BJ (cell line): ENCODE results near the gene GPR158. TPM values are rescaled to one million over a fixed set of nuclear protein-coding genes. Genes with fewer than 3 reads are reported as not detected.

ENCODE experiments used
- CTCF ChIA-PET: fragments of 350-600 bp; formaldehyde crosslinking; extraction: SDS; loops from one replicate; lab custom pipeline; 2021; ENCODE audit warnings: antibody characterized with exemption, inconsistent platforms; lab: Yijun Ruan, JAX
- POLR2A ChIA-PET: fragments of 300-600 bp; sonication (Branson Sonifier 250); formaldehyde crosslinking; extraction: SDS; loops from one replicate; lab custom pipeline; 2021; ENCODE audit warnings: antibody characterized with exemption; lab: Charles Lee
- DNase-seq: peaks from one replicate; pipeline ENCODE4 v3.0.0-alpha.2; 2011; ENCODE audit warnings: low read depth
- H3K27me3 ChIP-seq: 2 replicates; pipeline ENCODE4 v1.6.0; 2011; ENCODE audit warnings: low read length; ENCODE audit not compliant: control insufficient read depth, insufficient read depth
- H3K36me3 ChIP-seq: 2 replicates; pipeline ENCODE4 v1.5.1; 2011; ENCODE audit warnings: low read length; ENCODE audit not compliant: control insufficient read depth, insufficient read depth
- H3K4me3 ChIP-seq: 2 replicates; pipeline ENCODE4 v1.5.1; 2011; ENCODE audit warnings: low read depth, mild to moderate bottlenecking, control low read depth, low read length
- polyA plus RNA-seq: library from polyadenylated mRNA; depleted of rRNA; stranded (reverse); fragments of >200 nt; gene quantifications from 2 replicates; pipeline ENCODE4 v1.2.3, GENCODE V29; 2011
- TF ChIP-seq, protein P1 (sequence below): IDR thresholded peaks from 2 replicates; pipeline ENCODE4 v1.5.1; 2011; ENCODE audit warnings: low read depth, mild to moderate bottlenecking, control low read depth, inconsistent platforms, low read length, moderate library complexity; ENCODE audit not compliant: insufficient read depth

Gene GPR158
- polyA plus RNA-seq, 1 experiment: 0.01 TPM

DNA sequence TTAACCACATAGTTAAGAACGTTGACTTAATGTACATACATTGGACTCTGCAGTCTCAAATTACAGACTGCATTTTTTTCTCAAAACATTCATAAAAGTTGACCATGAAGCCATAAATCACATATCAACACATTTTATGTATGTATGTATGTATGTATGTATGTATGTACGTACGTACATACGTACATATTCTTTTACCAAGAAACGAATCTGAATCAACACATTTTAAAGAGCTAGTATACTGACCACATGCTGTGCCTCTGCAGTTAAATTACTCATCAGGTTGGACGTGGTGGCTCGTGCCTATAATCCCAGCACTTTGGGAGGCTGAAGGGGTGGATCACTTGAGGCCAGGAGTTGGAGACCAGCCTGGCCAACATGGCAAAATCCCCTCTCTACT is 105.8 kb downstream of the GPR158 start:
- Histone ChIP-seq H3K36me3 (no peaks in the 10 kb centered on the region), H3K4me3 (no peak overlapping the region), H3K27me3 (no peaks in the 10 kb centered on the region)
- ChIA-PET POLR2A (no interaction called here), CTCF (no interaction called here)
- no peak for DNase-seq
- TF ChIP-seq, protein P1, sequence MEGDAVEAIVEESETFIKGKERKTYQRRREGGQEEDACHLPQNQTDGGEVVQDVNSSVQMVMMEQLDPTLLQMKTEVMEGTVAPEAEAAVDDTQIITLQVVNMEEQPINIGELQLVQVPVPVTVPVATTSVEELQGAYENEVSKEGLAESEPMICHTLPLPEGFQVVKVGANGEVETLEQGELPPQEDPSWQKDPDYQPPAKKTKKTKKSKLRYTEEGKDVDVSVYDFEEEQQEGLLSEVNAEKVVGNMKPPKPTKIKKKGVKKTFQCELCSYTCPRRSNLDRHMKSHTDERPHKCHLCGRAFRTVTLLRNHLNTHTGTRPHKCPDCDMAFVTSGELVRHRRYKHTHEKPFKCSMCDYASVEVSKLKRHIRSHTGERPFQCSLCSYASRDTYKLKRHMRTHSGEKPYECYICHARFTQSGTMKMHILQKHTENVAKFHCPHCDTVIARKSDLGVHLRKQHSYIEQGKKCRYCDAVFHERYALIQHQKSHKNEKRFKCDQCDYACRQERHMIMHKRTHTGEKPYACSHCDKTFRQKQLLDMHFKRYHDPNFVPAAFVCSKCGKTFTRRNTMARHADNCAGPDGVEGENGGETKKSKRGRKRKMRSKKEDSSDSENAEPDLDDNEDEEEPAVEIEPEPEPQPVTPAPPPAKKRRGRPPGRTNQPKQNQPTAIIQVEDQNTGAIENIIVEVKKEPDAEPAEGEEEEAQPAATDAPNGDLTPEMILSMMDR: no peak

DNA sequence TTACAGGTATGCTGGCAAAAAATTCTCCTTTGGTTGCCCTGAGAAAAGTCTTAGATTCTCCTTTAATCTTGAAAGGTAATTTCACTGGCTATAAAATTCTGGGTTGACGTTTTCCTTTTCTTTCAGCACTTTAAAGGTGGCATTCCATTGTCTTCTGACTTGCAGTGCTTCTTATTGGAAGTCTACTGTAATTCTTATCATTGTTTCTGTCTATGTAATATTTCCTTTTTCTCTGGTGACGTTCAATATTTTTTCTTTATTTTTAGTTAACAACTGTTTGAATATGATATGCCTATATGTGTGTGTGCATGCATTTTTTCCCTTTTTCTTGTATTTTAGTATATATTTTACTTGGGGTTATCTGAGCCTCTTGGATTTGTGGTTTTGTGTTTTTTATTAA is 111.0 kb downstream of the GPR158 start:
- CTCF ChIA-PET: no interaction called here
- no peaks in the 10 kb centered on the region for H3K27me3 ChIP-seq
- H3K36me3 ChIP-seq: no peaks in the 10 kb centered on the region
- TF ChIP-seq, protein P1: no peak
- POLR2A ChIA-PET: no interaction called here
- H3K4me3 ChIP-seq: no peak overlapping the region
- DNase-seq: no peak

DNA sequence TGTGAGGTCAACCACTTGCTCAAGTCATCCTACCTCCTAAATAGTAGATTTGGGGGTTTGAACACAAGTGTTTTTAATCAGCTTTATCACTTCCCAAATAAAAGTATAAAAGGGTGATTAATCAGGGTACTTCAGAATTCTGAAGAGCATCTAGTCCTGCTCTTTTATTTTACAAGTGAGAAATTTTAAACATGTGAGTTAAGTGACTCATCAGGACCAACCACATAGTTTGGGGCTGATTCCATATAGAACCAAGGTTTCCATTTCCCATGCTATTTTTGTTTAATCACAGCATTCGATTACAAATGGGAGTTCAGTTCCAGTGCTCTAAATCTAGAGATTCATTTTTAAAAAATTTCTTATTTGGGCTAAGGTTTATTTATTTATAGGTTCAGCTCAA is 113.4 kb downstream of the GPR158 start:
- ChIA-PET POLR2A (no interaction called here), CTCF (no interaction called here)
- Histone ChIP-seq H3K36me3 (no peaks in the 10 kb centered on the region), H3K4me3 (no peak overlapping the region), H3K27me3 (no peaks in the 10 kb centered on the region)
- no peak for DNase-seq
- TF ChIP-seq, protein P1: no peak

DNA sequence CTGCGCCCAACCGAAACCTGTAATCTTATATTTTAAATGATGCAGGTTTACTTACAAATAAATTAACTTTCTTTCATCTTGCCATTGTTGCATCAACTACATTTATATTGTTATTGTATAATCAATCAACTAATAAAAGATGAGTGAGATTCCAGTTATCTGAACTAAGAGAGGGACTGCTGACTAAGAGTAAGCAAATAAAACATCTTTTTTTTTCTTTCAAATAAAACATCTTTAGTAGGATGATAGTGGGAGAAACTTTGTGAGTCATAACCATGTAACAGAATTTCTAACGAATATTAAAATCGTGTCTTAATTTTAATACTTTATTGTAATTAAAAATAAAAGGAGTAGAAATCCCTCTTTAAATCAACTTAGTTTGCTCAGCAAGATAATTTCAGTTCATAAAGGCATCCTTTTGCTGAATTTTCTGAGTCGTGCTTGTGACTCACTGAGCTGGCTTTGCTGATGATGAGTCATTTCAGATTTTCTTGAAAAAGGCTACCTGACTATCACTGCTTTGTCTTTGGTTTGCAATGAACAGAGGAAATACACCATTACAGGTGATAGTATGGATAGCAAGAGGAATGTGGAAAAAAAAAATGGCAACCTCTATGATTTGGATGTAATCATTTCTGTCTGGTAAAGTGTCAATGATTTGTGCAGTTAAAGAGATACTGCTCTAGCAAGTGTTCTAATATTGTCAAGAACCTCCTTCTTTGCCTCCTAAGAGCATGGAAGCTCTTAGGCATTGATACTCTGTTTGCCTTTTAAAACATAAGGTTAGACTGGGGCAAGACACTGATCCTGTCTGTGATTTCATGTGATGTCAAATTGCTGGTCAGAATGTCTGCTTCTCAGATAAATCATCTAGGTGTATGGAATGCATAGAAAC is 119.5 kb downstream of the GPR158 start:
- DNase-seq: no peak

DNA sequence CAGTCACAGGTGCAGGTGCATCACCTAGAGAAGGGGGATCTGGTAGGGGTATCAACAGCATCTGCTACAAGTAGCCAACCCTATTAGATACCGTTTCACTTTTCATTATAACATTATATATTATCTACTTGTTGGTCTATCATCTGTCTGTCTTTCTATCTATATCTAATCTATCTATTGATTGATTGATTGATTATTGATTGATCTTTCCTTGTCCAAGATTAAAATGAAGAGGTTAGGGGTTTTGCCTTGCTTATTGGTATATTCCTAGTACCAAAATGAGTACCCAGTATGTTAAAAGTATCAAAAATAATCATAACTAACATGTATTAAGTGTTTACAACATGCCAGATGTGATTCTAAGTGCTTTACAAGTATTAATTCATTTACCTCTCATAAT is 121.5 kb downstream of the GPR158 start:
- ChIA-PET CTCF (no interaction called here), POLR2A (no interaction called here)
- H3K36me3 ChIP-seq: no peaks in the 10 kb centered on the region
- no peaks in the 10 kb centered on the region for H3K27me3 ChIP-seq
- TF ChIP-seq, protein P1: no peak
- no peak for DNase-seq
- H3K4me3 ChIP-seq: no peak overlapping the region

More for the DNA sequence above, 119.5 kb downstream of the GPR158 start:
- H3K4me3 ChIP-seq: no peak overlapping the region
- H3K27me3 ChIP-seq: no peaks in the 10 kb centered on the region
- POLR2A ChIA-PET: no interaction called here
- CTCF ChIA-PET: no interaction called here
- TF ChIP-seq, protein P1: no peak
- no peaks in the 10 kb centered on the region for H3K36me3 ChIP-seq
